ENCODE data around the gene TMEM63B.

DNA sequence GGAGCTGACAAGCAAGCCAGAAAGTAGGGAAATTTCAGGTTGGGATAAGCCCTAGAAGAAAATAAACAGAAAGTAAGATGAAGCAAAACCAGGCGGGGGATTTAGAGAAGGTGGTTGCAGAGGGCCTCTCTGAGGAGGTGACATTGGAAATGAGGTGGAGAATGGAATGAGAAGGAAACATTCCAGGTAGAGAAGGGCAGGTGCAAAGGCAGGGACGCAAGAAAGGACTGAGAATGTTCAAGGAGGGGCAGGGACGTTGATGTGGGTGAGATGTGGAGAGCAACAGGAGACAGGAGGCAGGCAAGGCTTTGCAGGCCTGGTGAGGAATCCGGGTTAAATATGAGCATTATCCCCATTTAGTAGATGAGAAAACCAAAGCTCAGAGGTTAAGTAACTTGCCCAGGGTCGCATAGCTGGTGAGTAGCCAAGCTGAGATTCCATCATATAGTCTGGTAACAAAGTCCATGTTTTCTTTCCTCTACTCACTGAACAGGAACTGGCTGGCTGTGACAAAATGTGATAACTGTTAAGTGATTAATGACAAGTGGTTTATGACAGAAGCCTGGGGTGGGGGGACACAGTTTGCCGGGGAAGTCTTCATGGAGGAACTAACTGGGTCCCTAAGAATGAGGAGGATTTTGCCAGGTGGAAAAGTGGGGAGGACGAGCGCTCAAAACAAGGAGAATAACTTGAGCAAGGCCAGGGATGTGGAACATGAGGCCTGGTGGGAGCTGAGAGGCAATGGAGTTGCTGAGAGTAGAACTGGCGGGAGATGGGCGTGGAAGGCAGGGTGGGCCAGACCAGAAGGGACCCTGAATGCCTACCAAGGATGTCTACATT is 32.7 kb upstream of the TMEM63B start:
- TF ChIP-seq, protein P1, sequence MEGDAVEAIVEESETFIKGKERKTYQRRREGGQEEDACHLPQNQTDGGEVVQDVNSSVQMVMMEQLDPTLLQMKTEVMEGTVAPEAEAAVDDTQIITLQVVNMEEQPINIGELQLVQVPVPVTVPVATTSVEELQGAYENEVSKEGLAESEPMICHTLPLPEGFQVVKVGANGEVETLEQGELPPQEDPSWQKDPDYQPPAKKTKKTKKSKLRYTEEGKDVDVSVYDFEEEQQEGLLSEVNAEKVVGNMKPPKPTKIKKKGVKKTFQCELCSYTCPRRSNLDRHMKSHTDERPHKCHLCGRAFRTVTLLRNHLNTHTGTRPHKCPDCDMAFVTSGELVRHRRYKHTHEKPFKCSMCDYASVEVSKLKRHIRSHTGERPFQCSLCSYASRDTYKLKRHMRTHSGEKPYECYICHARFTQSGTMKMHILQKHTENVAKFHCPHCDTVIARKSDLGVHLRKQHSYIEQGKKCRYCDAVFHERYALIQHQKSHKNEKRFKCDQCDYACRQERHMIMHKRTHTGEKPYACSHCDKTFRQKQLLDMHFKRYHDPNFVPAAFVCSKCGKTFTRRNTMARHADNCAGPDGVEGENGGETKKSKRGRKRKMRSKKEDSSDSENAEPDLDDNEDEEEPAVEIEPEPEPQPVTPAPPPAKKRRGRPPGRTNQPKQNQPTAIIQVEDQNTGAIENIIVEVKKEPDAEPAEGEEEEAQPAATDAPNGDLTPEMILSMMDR (IDR thresholded peaks at IDR 0.05): no peak
- no peak for TF ChIP-seq EP300 (IDR thresholded peaks at IDR 0.05)
- TF ChIP-seq POLR2AphosphoS5 (IDR thresholded peaks at IDR 0.05): no peak
- no peak for TF ChIP-seq POLR2A (IDR thresholded peaks at IDR 0.05)
